Measurements from ENCODE around the gene MARVELD1.

Gene MARVELD1

GRCh38 chr10:97733256-97733655, 19.7 kb downstream of the MARVELD1 start:
- TF ChIP-seq TAF1 (IDR thresholded peaks at IDR 0.05; ENCODE audit: borderline replicate concordance, insufficient read depth, low read length), result no peak
- TF ChIP-seq SIN3A (IDR thresholded peaks at IDR 0.05; ENCODE audit: borderline replicate concordance, insufficient read depth, low read length), result no peak
- no peak for TF ChIP-seq POLR2AphosphoS5 (IDR thresholded peaks at IDR 0.05; ENCODE audit: low read depth, low read length)
- TF ChIP-seq REST (IDR thresholded peaks at IDR 0.05; ENCODE audit: insufficient read depth in 1 of 2, low read depth in 2 of 2, low read length in 2 of 2), result no peak
- TF ChIP-seq FOXP2 (optimal IDR thresholded peaks at IDR 0.05; ENCODE audit: borderline replicate concordance, extremely low read depth, extremely low read length, insufficient read depth), result no peak

GRCh38 chr10:97734021-97734420, 20.5 kb downstream of the MARVELD1 start:
- TF ChIP-seq POLR2AphosphoS5 (IDR thresholded peaks at IDR 0.05; ENCODE audit: low read depth, low read length) (no peak), REST (IDR thresholded peaks at IDR 0.05; ENCODE audit: insufficient read depth in 1 of 2, low read depth in 2 of 2, low read length in 2 of 2) (no peak), FOXP2 (optimal IDR thresholded peaks at IDR 0.05; ENCODE audit: borderline replicate concordance, extremely low read depth, extremely low read length, insufficient read depth) (no peak)

GRCh38 chr10:97736403-97736901, 22.9 kb downstream of the MARVELD1 start:
- TF ChIP-seq POLR2AphosphoS5 (IDR thresholded peaks at IDR 0.05; ENCODE audit: low read depth, low read length) (no peak), SIN3A (IDR thresholded peaks at IDR 0.05; ENCODE audit: borderline replicate concordance, insufficient read depth, low read length) (no peak), TAF1 (IDR thresholded peaks at IDR 0.05; ENCODE audit: borderline replicate concordance, insufficient read depth, low read length) (no peak), FOXP2 (optimal IDR thresholded peaks at IDR 0.05; ENCODE audit: borderline replicate concordance, extremely low read depth, extremely low read length, insufficient read depth) (no peak), REST (IDR thresholded peaks at IDR 0.05; ENCODE audit: insufficient read depth in 1 of 2, low read depth in 2 of 2, low read length in 2 of 2) (no peak)

- peak; percentile 79 for TF ChIP-seq POLR2AphosphoS5 (IDR thresholded peaks at IDR 0.05; ENCODE audit: low read depth, low read length)
- TF ChIP-seq SIN3A (IDR thresholded peaks at IDR 0.05; ENCODE audit: borderline replicate concordance, insufficient read depth, low read length), result 0 out of 2 replicates have a peak, but pooled peaks have one; percentile 43
- TF ChIP-seq REST (IDR thresholded peaks at IDR 0.05; ENCODE audit: insufficient read depth in 1 of 2, low read depth in 2 of 2, low read length in 2 of 2), result peak; percentile 27; a peak in 1 of 4 replicates
- TF ChIP-seq TAF1 (IDR thresholded peaks at IDR 0.05; ENCODE audit: borderline replicate concordance, insufficient read depth, low read length), result peak; percentile 54; the same call in 1 of the 2 replicates
- peak; percentile 92 for TF ChIP-seq FOXP2 (optimal IDR thresholded peaks at IDR 0.05; ENCODE audit: borderline replicate concordance, extremely low read depth, extremely low read length, insufficient read depth)
Observed at GRCh38 chr10:97736902-97737769, 23.6 kb downstream of the MARVELD1 start, which contains the start of gene ZFYVE27. ZFYVE27 (plus strand) TSS chr10:97737128; CDS start chr10:97738478, 1,350 bp downstream.

All from PFSK-1 (cell line).